Measurements from ENCODE around the gene CFAP77. TPM values are rescaled to one million over a fixed set of nuclear protein-coding genes. Genes with fewer than 3 reads are reported as not detected.

The CFAP77 gene
- total RNA-seq, 1 donor from 2014 or later, result 1.8 TPM

DNA sequence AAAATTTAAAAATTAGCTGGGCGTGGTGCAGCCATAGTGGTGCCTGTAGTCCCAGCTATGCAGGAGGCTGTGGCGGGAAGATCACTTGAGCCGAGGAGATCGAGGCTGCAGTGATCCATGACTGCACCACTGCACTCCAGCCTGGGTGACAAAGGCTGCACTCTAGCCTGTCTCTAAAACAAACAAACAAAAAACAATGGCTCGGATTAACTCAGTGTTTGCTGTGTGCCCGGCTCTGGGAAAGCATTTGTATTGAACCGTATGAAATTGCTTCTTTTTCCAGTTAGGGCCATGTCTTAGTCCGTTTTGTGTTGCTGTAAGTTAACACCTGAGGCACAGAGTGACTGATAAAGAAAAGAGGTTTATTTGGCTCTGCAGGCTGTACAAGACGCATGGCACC is 62.6 kb downstream of the CFAP77 start:
- no peak overlapping the region for H3K9ac ChIP-seq
- TF ChIP-seq EZH2phosphoT487 (IDR thresholded peaks at IDR 0.05) (no peak), EZH2 (IDR thresholded peaks at IDR 0.05) (no peak)
- TF ChIP-seq, protein P1, sequence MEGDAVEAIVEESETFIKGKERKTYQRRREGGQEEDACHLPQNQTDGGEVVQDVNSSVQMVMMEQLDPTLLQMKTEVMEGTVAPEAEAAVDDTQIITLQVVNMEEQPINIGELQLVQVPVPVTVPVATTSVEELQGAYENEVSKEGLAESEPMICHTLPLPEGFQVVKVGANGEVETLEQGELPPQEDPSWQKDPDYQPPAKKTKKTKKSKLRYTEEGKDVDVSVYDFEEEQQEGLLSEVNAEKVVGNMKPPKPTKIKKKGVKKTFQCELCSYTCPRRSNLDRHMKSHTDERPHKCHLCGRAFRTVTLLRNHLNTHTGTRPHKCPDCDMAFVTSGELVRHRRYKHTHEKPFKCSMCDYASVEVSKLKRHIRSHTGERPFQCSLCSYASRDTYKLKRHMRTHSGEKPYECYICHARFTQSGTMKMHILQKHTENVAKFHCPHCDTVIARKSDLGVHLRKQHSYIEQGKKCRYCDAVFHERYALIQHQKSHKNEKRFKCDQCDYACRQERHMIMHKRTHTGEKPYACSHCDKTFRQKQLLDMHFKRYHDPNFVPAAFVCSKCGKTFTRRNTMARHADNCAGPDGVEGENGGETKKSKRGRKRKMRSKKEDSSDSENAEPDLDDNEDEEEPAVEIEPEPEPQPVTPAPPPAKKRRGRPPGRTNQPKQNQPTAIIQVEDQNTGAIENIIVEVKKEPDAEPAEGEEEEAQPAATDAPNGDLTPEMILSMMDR (IDR thresholded peaks at IDR 0.05), result no peak
- peak overlapping the region; percentile 72 for H3K27ac Mint-ChIP-seq
- H3K4me2 ChIP-seq, result no peak overlapping the region
- peaks cover 38% of the 10 kb centered on the region for H3F3A ChIP-seq (ENCODE audit: low read depth)
- no peaks in the 10 kb centered on the region for H3K36me3 ChIP-seq
- no peak overlapping the region for H3K4me3 Mint-ChIP-seq
- no peaks in the 10 kb centered on the region for H4K20me1 ChIP-seq (ENCODE audit: low read depth)
- peaks cover 15% of the 10 kb centered on the region for H3K27me3 Mint-ChIP-seq (ENCODE audit: insufficient read depth, low read depth)
- DNase-seq (ENCODE audit: low spot score), result peak; percentile 75
- H3K27me3 ChIP-seq, result no peaks in the 10 kb centered on the region
- H3K36me3 Mint-ChIP-seq, result peaks cover 3% of the 10 kb centered on the region
- peaks cover 72% of the 10 kb centered on the region for H3K4me1 Mint-ChIP-seq
- H3K27ac ChIP-seq, result no peak overlapping the region
- peaks cover 7% of the 10 kb centered on the region for H3K9me3 Mint-ChIP-seq
- no peak overlapping the region for H3K4me3 ChIP-seq
- no peaks in the 10 kb centered on the region for H3K79me2 ChIP-seq (ENCODE audit: low read depth)
- no peak overlapping the region for H2AFZ ChIP-seq (replicated peaks)
- H3K9me3 ChIP-seq (ENCODE audit: low read depth), result no peaks in the 10 kb centered on the region
- peaks cover 41% of the 10 kb centered on the region for H3K4me1 ChIP-seq

DNA sequence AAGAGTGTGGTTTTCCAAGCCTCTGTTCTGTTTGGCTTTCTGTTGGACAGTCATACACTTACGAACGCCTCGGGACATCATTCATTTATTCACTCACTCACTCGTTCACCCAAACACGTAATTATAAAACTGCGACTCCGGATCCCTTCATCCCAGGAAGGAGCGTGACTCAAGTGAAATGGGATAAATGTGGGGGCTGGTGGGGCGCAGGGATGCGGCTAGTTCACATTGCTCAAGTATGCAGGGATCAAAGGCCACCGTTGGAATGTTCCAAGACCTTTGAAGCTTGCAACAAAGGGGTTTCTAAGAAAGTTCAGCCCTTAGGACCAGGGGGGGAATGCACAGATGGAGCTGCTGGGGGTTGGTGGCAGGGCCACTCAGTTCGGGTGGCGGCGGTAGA is 64.2 kb downstream of the CFAP77 start:
- Histone ChIP-seq H3K27me3 (no peaks in the 10 kb centered on the region), H2AFZ (replicated peaks) (no peak overlapping the region), H4K20me1 (ENCODE audit: low read depth) (no peaks in the 10 kb centered on the region), H3K4me2 (peak overlapping the region; percentile 46), H3K27ac (peak overlapping the region; percentile 84), H3K36me3 (no peaks in the 10 kb centered on the region), H3K4me3 (no peak overlapping the region), H3K9me3 (ENCODE audit: low read depth) (no peaks in the 10 kb centered on the region), H3K79me2 (ENCODE audit: low read depth) (no peaks in the 10 kb centered on the region), H3K4me1 (peaks cover 52% of the 10 kb centered on the region), H3K9ac (no peak overlapping the region), H3F3A (ENCODE audit: low read depth) (peaks cover 53% of the 10 kb centered on the region)
- peak overlapping the region; percentile 7 for H3K4me3 Mint-ChIP-seq
- TF ChIP-seq, protein P1 (IDR thresholded peaks at IDR 0.05), result no peak
- no peak for TF ChIP-seq EZH2 (IDR thresholded peaks at IDR 0.05)
- TF ChIP-seq EZH2phosphoT487 (IDR thresholded peaks at IDR 0.05), result no peak
- DNase-seq (ENCODE audit: low spot score), result peak; percentile 91
- H3K9me3 Mint-ChIP-seq, result peaks cover 4% of the 10 kb centered on the region
- peaks cover 76% of the 10 kb centered on the region for H3K4me1 Mint-ChIP-seq
- H3K27me3 Mint-ChIP-seq (ENCODE audit: insufficient read depth, low read depth), result peaks cover 10% of the 10 kb centered on the region
- H3K27ac Mint-ChIP-seq, result peak overlapping the region; percentile 98
- peaks cover 3% of the 10 kb centered on the region for H3K36me3 Mint-ChIP-seq

DNA sequence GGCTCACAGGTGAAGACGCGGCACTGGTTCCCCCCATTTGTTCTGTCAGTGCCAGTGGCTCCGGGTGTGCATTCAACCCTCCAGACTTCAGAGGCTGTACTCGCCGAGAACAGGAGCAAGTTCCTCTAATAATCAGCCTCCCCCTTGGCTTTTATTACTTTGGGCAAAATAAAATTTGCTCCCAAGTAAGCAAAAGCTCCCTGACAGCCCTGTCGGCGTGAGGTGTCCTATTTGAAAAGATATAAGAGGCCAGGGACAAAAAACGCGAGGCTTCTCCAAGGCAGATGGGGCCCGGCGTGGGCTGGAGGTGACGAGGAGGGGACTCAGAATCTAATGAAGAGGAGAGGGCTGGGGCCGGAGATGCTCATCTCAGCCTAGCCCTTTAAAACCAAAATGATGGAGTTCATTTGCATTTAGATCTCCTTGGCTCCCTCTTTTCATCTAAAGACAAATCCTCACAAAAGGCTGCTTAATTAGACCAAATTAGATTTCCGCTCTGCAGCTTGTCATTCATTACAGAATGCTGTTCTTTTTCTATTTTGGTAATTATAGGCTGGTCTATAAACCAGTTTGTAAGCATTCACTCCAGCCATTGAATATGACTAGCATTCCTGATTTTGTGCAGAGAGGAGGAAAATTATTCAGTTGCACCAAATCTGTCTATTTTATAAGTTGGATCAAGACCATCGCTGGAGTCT is 68.5 kb downstream of the CFAP77 start:
- DNase-seq (ENCODE audit: low spot score), result no peak
- Histone ChIP-seq H3K36me3 (no peaks in the 10 kb centered on the region), H3K4me1 (peaks cover 67% of the 10 kb centered on the region), H3K27ac (no peak overlapping the region), H3K4me2 (peak overlapping the region; percentile 47), H3K4me3 (peak overlapping the region; percentile 7), H3K79me2 (ENCODE audit: low read depth) (no peaks in the 10 kb centered on the region), H3K9ac (no peak overlapping the region), H4K20me1 (ENCODE audit: low read depth) (no peaks in the 10 kb centered on the region), H3K9me3 (ENCODE audit: low read depth) (no peaks in the 10 kb centered on the region), H3F3A (ENCODE audit: low read depth) (peaks cover 52% of the 10 kb centered on the region), H3K27me3 (no peaks in the 10 kb centered on the region), H2AFZ (replicated peaks) (no peak overlapping the region)
- TF ChIP-seq, protein P1 (IDR thresholded peaks at IDR 0.05), result no peak
- TF ChIP-seq EZH2phosphoT487 (IDR thresholded peaks at IDR 0.05) (no peak), EZH2 (IDR thresholded peaks at IDR 0.05) (no peak)
- Mint-ChIP-seq H3K4me1 (peaks cover 85% of the 10 kb centered on the region), H3K4me3 (no peak overlapping the region), H3K9me3 (peaks cover 4% of the 10 kb centered on the region), H3K27ac (peak overlapping the region; percentile 43), H3K36me3 (peaks cover 3% of the 10 kb centered on the region), H3K27me3 (ENCODE audit: insufficient read depth, low read depth) (peaks cover 11% of the 10 kb centered on the region)

Data from neural progenitor cell (in vitro differentiated cells).